Uterus (tissue), 4 donors: ENCODE measurements around the gene NDUFS6. TPM values are rescaled to one million over a fixed set of nuclear protein-coding genes. Genes with fewer than 3 reads are reported as not detected.

Experiments
- DNase-seq, 2 donors: peaks; one replicate each; pipeline ENCODE4 v3.0.0-alpha.2; 2019 to 2020
- H3K27ac ChIP-seq, 2 donors: fragments of 200-600 bp; sonication (generic); 1 replicate in 1 of 2; 2 replicates in 1 of 2; pipeline ENCODE4 v1.5.1; 2016 to 2018
- H3K27me3 ChIP-seq, 2 donors: fragments of 200-600 bp; sonication (generic); one replicate each; pipeline ENCODE4 v1.5.1; 2018 to 2019; ENCODE audit warnings: control low read depth in 1 of 2
- H3K36me3 ChIP-seq, 2 donors: fragments of 200-600 bp; sonication (generic); one replicate each; pipeline ENCODE4 v1.5.1; 2019; ENCODE audit warnings: control low read depth in 1 of 2
- H3K4me1 ChIP-seq, 2 donors: fragments of 200-600 bp; sonication (generic); one replicate each; pipeline ENCODE4 v1.5.1; 2018 to 2019; ENCODE audit warnings: control low read depth in 1 of 2
- H3K4me3 ChIP-seq, 2 donors: fragments of 200-600 bp; sonication (generic); 1 replicate in 1 of 2; 2 replicates in 1 of 2; pipeline ENCODE4 v1.5.1; 2018 to 2019; ENCODE audit warnings: mild to moderate bottlenecking in 1 of 2
- H3K9me3 ChIP-seq, 2 donors: fragments of 200-600 bp; sonication (generic); one replicate each; pipeline ENCODE4 v1.5.1; 2019; ENCODE audit warnings: control low read depth in 1 of 2
- POLR2A ChIP-seq, 2 donors: fragments of 450-650 bp; IDR thresholded peaks; one replicate each; pipeline ENCODE4 v1.6.1; 2016; ENCODE audit warnings: antibody characterized with exemption in 2 of 2, mild to moderate bottlenecking in 1 of 2, moderate library complexity in 1 of 2
- intact Hi-C: fragments of 100-400 bp; cut with DNase I; formaldehyde crosslinking; loops from one replicate; pipeline ENCODE4 v1.15.1; 2023; ENCODE audit warnings: low total_unique reads
- total RNA-seq, 4 donors: library from RNA; depleted of rRNA in 3 of 4; stranded (reverse); fragments of >200 nt in 3 of 4; gene quantifications; one replicate each; pipeline versions ENCODE4 v1.1.0 to v1.2.4, GENCODE V29; 2014 to 2023
- TF ChIP-seq, protein P1 (sequence below), 4 experiments: fragments of 200-600 bp in 2 of 4; fragments of 450-650 bp in 2 of 4; sonication (generic) in 2 of 4; IDR thresholded peaks; one replicate each; pipeline ENCODE4 v1.5.1; 2016 to 2019; ENCODE audit warnings: antibody characterized with exemption in 4 of 4, mild to moderate bottlenecking in 2 of 4, moderate library complexity in 1 of 4
- donor health status: DM: yes; HTN: yes; CAD: no.

NDUFS6 gene
- total RNA-seq, 4 donors from 2014 or later = 8.5 to 17.9 (median 14.6) TPM

DNA sequence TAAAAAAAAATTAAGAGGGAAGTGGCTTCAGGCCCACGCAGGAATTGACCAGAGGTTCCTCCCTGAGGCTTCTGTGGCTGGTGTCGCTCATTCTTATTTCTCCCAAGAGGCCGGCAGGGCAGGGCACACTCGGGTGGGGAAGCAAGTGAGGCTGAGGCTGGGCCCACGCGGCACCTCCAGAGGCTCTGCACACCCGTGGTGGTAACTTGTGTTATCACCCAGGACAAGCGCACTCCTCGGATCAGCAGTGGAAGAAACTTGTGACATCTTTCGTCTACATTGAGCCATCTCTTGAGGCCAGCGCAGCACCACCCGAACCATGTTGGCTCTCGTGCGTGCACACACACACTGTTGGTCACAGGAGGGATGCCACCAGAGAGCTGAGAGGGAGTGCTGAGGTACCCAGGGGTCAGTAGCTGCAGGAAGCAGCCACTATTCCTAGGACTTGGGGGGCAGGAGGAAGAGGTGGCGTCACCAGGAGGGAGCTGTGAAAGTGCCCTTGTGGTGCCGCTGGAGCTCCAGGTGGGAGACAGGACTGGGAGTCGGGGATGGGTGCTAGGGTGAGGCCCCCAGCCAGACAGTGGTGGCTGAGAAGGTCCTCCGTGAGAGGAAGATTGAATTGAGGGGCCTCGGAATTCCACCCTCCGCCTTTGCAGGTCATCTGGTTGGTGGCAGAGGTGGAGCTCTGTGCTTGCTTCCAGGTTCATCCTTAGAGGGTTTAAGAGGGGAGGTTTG lies 6.4 kb downstream of the NDUFS6 start:
- TF ChIP-seq, protein P1, sequence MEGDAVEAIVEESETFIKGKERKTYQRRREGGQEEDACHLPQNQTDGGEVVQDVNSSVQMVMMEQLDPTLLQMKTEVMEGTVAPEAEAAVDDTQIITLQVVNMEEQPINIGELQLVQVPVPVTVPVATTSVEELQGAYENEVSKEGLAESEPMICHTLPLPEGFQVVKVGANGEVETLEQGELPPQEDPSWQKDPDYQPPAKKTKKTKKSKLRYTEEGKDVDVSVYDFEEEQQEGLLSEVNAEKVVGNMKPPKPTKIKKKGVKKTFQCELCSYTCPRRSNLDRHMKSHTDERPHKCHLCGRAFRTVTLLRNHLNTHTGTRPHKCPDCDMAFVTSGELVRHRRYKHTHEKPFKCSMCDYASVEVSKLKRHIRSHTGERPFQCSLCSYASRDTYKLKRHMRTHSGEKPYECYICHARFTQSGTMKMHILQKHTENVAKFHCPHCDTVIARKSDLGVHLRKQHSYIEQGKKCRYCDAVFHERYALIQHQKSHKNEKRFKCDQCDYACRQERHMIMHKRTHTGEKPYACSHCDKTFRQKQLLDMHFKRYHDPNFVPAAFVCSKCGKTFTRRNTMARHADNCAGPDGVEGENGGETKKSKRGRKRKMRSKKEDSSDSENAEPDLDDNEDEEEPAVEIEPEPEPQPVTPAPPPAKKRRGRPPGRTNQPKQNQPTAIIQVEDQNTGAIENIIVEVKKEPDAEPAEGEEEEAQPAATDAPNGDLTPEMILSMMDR (IDR thresholded peaks at IDR 0.05) = no peak
- no peak for TF ChIP-seq POLR2A (IDR thresholded peaks at IDR 0.05)
- Histone ChIP-seq H3K4me1 (no peaks in the 10 kb centered on the region), H3K27me3 (no peaks in the 10 kb centered on the region), H3K9me3 (no peaks in the 10 kb centered on the region), H3K36me3 (no peaks in the 10 kb centered on the region), H3K27ac (no peak overlapping the region), H3K4me3 (no peak overlapping the region)
- DNase-seq = no peak
- intact Hi-C loops = no loop called here

GRCh38 chr5:1808439-1808838 lies 7.2 kb downstream of the NDUFS6 start:
- Histone ChIP-seq H3K27ac (no peak overlapping the region), H3K27me3 (no peaks in the 10 kb centered on the region), H3K4me3 (no peak overlapping the region), H3K36me3 (no peaks in the 10 kb centered on the region), H3K4me1 (no peaks in the 10 kb centered on the region), H3K9me3 (no peaks in the 10 kb centered on the region)
- no peak for DNase-seq
- TF ChIP-seq, protein P1 (IDR thresholded peaks at IDR 0.05) = no peak
- TF ChIP-seq POLR2A (IDR thresholded peaks at IDR 0.05) = no peak
- intact Hi-C loops = no loop called here

DNA sequence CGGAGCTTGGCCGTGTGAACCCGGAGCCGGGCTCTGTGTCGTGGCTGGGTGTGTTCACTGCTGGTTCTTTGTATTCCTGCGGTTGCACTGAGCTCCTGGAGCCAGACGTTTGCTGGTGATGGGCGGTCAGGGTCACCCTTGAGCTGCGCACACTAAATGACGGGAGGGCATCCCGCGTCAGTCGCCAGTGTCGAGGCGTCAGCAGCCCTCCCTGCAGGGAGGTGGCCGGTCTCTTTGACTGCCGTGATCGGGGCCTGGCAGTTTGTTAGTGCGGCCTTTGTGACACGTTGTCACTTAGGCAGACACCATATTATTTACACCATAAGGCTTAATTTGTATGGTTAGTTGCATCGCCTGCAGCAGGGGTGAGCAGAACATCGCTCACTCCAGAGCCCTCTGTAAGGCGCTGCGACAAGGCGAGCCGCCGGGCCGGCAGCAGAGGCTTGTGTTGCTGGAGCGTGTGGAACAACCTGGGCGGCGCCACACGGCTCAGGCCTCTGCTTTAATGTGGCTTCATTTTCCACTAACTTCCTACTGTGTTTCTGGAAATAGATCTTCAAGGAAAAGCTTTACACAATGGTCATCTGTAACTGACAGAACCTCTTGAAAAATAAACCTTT lies 8.3 kb downstream of the NDUFS6 start:
- Histone ChIP-seq H3K27me3 (no peaks in the 10 kb centered on the region), H3K9me3 (no peaks in the 10 kb centered on the region), H3K4me1 (no peaks in the 10 kb centered on the region), H3K4me3 (no peak overlapping the region), H3K36me3 (no peaks in the 10 kb centered on the region), H3K27ac (no peak overlapping the region)
- intact Hi-C loops = no loop called here
- no peak for DNase-seq
- no peak for TF ChIP-seq POLR2A (IDR thresholded peaks at IDR 0.05)
- TF ChIP-seq, protein P1 (IDR thresholded peaks at IDR 0.05) = no peak

- intact Hi-C loops = no loop called here
- H3K27me3 ChIP-seq = no peaks in the 10 kb centered on the region
- no peak for TF ChIP-seq POLR2A (IDR thresholded peaks at IDR 0.05)
- TF ChIP-seq, protein P1 (IDR thresholded peaks at IDR 0.05) = no peak
- H3K4me3 ChIP-seq = no peak overlapping the region
- H3K4me1 ChIP-seq = no peaks in the 10 kb centered on the region
- H3K27ac ChIP-seq = no peak overlapping the region
- no peak for DNase-seq
- H3K9me3 ChIP-seq = no peaks in the 10 kb centered on the region
- no peaks in the 10 kb centered on the region for H3K36me3 ChIP-seq
Measured at GRCh38 chr5:1810581-1811101, 9.4 kb downstream of the NDUFS6 start.
